Astrocyte (in vitro differentiated cells and primary cell): ENCODE results near the gene ZNRF1.

Experiments
- CTCF ChIP-seq: IDR thresholded peaks from 2 replicates; pipeline ENCODE4 v1.5.1; 2011; ENCODE audit warnings: low read depth, mild to moderate bottlenecking, inconsistent platforms, low read length, moderate library complexity; ENCODE audit not compliant: insufficient read depth
- EZH2 ChIP-seq: IDR thresholded peaks from 2 replicates; pipeline ENCODE4 v1.6.1; 2012; ENCODE audit warnings: mild to moderate bottlenecking, low read length, inconsistent platforms; ENCODE audit not compliant: insufficient read depth

GRCh38 chr16:75005697-75006096, 6.9 kb downstream of the ZNRF1 start:
- TF ChIP-seq CTCF (no peak), EZH2 (no peak)
